Suppressor macrophage (primary cell): ENCODE data around the gene NKD1.
"Not testable (repeated sequence)": the region's sequence is repeated elsewhere in the genome, so short reads cannot be mapped to it uniquely, and the experiment has no call there.

Source experiments
- DNase-seq, 4 experiments: peaks; one replicate each; pipeline ENCODE4 v3.0.0-alpha.2; 2020 to 2022

Gene NKD1

DNA sequence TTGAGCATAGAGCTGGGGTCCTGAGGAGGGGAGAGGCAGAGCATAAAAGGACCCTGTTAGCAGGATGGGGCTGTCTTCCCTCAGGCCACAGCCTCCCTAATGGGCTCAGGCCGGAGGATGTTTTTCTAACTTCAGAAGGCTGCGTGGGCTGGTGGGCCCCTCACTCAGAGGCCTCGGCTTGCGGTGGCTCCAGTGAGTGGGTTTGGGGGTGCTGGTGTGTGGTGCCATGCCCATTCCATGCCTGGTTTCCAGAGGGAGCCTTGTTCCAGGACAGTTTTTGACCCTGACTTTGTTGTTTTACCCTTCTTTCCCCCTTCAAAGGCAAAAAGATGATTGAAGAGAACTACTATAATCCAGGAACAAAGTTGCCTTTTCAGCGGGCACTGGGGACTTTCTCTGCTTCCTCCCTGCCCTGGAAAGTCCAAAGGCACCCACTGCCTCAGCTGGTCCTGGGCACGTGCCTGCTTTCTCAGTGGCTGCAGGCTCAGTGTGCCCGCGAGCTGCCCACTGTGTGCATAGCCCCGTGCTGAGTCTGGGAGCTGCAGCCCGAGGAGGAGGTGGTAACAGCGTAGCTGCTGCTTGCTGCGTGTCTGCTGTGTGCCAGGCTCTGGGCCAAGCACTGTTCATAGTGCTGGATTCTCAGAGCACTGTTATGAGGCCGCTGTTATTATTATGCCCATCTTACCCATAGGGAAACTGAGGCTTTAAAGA lies 11.8 kb downstream of the NKD1 start:
- DNase-seq, result no peak

DNA sequence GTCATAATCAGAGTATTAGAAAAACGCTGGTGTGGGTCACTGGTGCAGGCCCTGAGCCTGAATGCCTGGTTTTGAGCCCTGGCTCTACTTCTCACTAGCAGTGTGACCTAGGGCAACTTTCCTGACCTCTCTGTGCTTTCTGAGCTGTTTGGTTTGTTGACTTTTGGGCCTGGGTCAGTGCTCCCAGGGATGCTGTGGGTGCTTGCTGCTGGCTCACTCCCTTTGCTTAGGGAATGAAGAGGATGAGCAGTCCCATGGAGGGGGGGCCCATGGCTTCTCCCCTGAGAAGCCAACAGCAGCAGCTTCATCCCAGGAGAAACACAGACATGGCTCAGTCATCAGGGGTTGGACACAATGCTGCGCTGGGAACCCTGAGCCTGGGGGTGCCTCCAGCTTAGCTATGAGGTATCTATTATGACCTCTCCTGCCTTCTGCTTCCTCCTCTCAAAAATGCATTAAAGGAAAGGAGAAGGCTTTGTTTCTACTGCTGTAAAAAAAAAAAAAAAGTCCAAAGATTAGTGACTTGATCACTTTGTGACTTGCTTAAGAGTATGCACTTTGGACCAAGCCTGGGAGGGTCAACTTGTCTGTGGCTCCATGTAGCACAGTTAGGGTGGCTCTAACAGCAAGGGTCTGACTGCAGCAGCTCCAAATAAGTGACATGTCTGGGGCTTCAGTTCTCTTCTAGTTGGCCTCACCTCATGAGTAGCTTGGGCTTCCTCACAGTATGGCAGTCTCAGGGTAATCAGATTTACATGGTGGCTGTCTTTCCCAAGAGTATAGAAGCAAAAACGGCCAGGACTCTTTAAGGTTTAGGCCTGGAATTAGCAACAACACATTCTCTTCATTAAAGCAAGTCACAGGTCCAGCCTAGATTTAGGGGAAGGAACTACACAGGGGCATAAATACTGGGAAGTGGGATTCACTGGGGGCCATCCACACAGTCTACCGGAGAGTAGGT lies 13.0 kb downstream of the NKD1 start:
- DNase-seq, result no peak

GRCh38 chr16:50562657-50563056 lies 14.5 kb downstream of the NKD1 start:
- no peak for DNase-seq

DNA sequence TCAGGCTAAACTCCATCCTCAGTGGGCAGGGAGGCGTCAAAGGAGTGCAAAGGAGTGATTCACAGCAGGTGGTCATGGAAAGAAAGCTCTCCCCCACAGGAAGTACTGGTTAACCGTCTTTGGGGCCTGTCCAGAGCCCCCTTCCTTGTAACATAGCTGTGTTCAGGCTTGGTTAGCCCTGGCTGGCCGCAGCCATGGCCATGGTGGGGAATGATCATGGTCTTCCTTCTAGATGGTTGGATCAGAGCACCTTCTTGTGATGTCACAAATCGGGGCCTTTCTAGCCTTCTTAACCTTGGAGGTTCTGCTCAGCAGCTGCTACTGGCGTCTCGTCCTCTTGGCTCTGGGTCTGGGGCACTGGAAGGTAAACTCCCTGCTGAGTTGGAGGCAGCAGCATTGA lies 15.8 kb downstream of the NKD1 start:
- no peak for DNase-seq

- DNase-seq, result no peak
These were observed 17.2 kb downstream of the NKD1 start for GRCh38 chr16:50565428-50565827.

- no peak for DNase-seq
These were observed 18.1 kb downstream of the NKD1 start for GRCh38 chr16:50566014-50566962.

DNA sequence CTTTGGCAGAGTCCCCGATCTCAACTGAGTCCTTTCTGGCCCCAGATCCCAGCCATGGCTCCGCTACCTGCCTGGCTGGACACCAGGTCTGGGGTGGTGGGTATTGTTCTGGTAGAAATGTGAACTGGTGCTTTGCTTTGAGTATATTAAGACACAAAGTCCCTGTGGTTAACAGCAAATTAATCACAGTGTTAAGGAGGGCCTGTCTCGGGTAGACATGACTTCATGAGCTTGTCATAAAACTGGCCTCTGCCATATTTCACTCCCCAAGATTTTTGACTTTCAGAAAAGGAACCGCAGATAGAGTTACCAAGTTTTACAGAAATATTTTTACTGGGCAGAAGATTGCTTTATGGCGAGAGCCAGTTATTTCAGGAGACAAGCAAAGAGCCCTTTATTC lies 19.5 kb downstream of the NKD1 start:
- DNase-seq, result no peak

DNA sequence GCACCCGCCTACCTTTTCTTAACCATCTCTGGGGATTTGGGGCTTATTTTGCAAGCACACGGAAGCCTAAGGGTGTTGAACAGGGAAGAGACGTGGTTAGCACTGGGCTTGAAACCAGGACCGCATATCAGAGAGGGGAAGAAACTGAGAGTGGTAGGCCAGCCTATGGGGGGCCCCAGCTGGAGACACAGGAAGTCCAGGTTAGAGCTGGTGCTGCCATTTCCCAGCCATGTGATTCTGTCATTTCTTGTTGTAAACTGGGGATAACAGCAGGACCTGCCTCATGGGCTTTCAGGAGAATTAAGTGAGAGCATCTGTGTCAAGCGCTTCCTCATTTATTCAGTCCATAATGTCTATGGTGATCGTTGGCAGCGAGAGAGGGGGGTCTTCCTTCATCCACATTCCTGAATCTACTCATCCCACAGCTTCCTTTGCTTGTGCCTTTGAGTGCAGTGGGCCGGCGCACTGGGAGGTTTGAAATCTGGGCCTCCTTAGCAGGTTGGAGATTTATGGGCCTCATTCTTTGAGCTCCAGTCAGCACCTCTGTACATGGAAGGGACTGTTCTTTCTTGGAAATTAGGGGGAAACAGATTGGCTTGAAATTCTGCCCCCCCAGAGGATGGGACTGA lies 20.1 kb downstream of the NKD1 start:
- no peak for DNase-seq

DNA sequence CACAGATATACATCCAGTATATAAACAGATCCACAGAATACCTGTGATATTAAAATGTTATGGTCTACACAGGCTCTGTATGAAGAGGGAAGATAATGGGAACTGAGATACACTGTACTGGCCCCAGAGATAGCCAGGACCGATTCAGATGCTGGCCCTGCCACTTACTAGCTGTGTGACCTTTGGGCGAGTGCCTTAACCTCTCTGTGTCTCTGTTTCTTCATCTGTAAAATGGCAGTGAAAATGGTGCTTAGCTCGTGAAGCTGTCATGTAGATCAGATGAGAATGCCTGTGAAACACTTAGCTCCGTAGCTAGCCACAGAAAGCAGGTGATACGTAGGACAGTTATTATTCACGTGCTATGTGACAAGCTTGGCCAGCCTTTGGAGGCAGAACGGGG lies 22.2 kb downstream of the NKD1 start:
- no peak for DNase-seq

- no peak for DNase-seq
These were observed 22.8 kb downstream of the NKD1 start for GRCh38 chr16:50570808-50571598.

DNA sequence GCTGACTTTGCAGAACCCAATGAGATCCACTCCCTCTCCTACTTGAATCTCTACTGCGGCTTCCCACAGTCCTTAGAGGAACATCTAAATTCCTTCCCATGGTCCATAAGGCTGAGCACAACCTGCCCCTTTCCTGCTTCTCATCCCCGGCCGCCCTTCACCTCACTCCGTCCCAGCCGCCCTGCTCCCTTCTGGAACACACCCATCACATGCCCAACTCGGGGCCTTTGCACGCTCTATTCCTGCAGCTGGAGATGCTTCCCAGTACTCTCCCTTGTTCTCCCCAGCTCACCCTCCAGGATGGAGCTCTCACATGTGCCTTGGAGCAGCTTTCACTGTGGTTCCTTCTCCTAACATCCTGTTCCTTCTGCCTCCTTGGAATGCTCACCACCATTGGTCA lies 23.6 kb downstream of the NKD1 start:
- no peak for DNase-seq

DNA sequence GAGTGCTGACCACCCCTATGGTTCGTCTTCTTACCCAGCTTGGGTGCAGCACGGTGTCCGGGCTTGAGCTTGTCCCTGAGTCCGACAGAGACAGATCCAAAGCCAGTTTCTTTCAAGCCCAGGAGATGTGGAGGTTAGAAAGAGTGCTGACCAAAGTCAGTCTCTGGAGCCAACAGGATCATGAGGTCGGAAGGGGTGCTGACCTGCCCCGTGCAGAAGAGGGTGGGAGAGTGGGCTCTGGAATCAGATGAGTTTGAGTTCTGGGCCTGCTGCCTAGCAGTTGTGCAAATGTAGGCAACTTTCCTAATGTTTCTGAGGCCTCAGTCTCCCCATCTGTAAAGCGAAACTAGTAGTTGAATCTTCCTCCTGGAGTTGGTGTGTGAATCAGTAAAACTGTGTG lies 24.5 kb downstream of the NKD1 start:
- no peak for DNase-seq

DNA sequence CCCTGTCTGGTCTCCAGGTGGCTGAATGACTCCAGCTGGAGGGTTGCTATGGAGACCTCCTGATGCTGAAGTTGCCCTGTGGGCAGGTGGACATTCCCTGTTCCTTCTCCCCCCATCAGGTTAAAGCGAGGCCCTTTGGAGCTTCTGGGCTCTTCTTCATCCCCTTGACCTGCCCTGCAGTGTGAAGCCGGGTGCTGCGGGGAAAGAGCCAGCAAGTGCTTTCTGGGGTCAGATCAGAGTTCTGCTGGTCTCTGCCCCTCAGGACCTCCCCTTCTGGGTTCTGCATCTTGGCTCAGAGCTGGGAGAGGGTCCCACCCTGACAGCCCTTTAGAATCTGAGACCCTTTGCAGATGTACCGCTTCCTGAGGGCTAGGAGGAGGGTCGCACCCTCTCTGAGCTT lies 25.1 kb downstream of the NKD1 start:
- no peak for DNase-seq

DNA sequence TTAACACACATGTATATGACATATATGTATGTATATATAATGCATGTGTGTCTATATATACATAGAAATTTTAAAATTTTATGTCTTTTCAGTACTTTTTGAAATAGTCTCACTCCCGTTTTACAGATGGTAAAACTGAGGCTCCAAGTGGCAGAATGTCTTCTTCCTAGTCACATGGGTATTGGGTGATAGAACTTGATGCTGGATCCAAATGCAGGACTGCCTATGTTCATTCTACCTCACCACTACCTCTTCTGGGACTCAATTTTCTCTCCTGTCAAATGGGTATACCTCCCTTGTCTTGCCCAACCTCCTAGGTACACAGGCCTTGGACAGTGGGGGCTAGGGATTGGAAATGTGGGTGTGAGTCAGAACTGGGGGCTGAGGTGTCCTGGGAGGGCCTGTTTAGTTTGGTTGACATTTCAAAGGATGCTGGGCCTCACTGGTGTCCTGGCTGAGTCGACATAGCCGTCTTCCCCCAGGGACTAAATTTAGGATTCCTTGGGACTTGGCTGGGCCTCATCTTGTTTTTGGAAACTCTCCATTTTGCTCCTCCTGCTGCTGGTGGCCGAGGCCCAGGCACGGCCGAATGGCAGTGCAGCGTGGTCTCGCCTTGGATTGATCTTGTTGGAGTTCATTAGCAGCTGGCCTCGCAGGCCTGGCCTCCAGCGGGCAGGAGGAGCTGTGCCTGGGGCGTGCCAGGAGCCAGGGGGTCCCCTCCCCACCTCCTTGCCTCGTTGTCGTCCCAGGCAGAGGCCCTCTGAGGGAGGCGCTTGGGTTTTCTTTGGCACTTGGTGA lies 25.9 kb downstream of the NKD1 start:
- no peak for DNase-seq

- DNase-seq, result no peak
These were observed 26.5 kb downstream of the NKD1 start for GRCh38 chr16:50574745-50575136.

- DNase-seq, result no peak
These were observed 27.5 kb downstream of the NKD1 start for GRCh38 chr16:50575743-50576142.

DNA sequence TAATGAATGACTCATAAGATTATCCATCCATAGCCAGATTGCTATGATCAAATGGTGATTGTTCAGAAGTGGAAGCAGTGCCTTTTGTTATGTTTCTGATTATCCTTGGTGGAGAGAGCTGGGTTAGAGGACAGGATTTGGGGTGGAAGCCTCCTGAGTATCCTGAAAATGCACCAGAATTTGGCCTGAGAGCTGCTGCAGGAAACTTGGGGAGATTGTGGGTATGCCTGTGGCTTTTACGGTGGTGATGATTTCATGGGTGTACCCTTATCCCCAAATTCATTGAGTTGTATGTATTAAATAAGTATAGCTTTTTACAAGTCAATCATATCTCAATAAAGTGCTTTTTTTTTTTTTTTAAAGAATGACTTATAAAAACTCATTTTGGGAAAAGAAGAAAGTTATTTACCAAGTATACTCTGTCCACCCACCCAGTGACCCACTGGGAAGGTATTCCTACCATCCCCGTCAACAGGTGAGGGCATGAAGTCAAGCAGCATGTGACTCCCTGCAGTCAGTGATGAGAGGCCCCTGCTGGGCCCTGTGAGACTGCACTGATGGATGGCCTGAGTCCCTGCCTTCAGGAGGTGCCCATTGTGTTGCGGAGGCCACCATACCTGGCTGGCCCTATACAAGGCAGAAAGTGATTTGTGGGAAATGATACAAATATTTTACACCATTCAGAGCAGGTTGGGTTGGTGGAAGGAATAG lies 28.4 kb downstream of the NKD1 start:
- no peak for DNase-seq

DNA sequence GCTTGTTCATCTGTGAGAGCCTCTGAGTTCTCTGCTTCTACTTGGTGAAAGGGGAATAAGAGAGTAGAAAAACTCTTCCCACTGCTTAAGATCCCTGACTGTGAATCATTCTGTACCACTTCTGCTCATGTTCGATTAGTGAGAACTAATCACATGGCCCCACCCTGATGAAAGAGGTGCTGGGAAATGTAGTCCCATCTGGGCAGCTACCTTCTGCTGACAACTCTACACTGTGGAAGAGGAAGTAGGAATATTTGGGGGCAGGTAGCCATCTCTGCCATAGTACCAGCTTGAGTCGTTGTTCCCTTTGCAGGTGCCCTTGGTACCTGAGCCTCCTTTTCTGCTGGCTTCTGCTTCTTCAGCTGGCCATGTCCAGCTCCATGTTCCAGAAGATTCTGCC lies 29.9 kb downstream of the NKD1 start:
- DNase-seq, result peak; percentile 50 to 80 (median 70)

DNA sequence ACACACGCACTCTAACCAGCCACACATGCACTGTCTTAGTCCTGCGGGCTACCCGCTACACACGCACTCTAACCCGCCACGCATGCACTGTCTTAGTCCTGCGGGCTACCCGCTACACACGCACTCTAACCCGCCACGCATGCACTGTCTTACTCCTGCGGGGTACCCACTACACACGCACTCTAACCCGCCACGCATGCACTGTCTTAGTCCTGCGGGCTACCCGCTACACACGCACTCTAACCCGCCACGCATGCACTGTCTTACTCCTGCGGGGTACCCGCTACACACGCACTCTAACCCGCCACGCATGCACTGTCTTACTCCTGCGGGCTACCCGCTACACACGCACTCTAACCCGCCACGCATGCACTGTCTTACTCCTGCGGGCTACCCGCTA lies 31.2 kb downstream of the NKD1 start:
- DNase-seq, result not testable (repeated sequence)
